Measurements from ENCODE around the gene ANKRD40CL.

DNA sequence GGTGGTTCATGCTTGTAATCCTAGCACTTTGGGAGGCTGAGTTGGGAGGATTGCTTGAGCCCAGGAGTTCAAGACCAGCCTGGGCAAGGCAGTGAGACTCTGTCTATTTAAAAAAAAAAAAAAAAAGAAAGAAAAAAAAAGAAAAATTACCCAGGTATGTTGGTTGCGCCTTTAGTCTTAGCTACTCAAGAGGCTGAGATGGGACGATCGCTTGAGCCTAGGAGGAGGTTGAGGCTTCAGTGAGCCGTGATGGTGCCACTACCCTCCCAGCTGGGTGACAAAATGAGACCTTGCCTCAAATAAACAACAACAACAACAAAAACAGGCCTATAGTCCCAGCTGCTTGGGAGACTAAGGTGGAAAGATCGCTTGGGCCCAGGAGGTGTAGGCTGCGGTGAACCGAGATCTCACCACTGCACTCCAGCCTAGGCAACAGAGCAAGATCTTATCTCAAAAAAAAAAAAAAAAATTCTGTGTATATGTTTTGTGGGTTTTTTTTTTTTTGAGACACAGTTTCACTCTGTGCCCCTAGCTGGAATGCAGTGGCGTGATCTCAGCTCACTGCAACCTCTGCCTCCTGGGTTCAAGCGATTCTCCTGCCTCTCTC, 12.5 kb upstream of the ANKRD40CL start:
- no peak for TF ChIP-seq POLR2A (IDR thresholded peaks at IDR 0.05; ENCODE audit: extremely low read depth, insufficient read length)
- no peak for TF ChIP-seq CTCF (IDR thresholded peaks at IDR 0.05; ENCODE audit: low read depth, low read length)
